ENCODE results near the gene GSTM4. TPM values are rescaled to one million over a fixed set of nuclear protein-coding genes. Genes with fewer than 3 reads are reported as not detected.
"Not testable (repeated sequence)": the region's sequence is repeated elsewhere in the genome, so short reads cannot be mapped to it uniquely, and the experiment has no call there.

Gene GSTM4
- total and polyA plus RNA-seq, 4 donors = 12.2 to 42.8 (median 30.9) TPM

GRCh38 chr1:109695138-109695537 is 39.2 kb downstream of the GSTM4 start:
- H3K27me3 ChIP-seq (ENCODE audit: control insufficient read depth in 4 of 4, insufficient read depth in 4 of 4, low read length in 3 of 4); H3K9me3 ChIP-seq (ENCODE audit: control insufficient read depth in 4 of 4, low read length in 3 of 4); H3K27ac ChIP-seq (ENCODE audit: low read depth in 1 of 2, low read length in 2 of 2); DNase-seq (ENCODE audit: low spot score); H3K4me3 ChIP-seq (ENCODE audit: low read depth in 1 of 3, low read length in 3 of 3); H3K36me3 ChIP-seq (ENCODE audit: control insufficient read depth in 4 of 4, insufficient read depth in 3 of 4, low read depth in 1 of 4, low read length in 3 of 4); H3K9ac ChIP-seq (ENCODE audit: low read depth in 1 of 2, low read length in 2 of 2): not testable (repeated sequence)
- WGBS = 84% methylated on average over 3 of the region's 3 CpGs
- H3K4me1 ChIP-seq (ENCODE audit: control insufficient read depth in 4 of 4, insufficient read depth in 4 of 4, low read length in 3 of 4) = peaks cover 4 to 17% (median 10%) of the 10 kb centered on the region in 4 donors

DNA sequence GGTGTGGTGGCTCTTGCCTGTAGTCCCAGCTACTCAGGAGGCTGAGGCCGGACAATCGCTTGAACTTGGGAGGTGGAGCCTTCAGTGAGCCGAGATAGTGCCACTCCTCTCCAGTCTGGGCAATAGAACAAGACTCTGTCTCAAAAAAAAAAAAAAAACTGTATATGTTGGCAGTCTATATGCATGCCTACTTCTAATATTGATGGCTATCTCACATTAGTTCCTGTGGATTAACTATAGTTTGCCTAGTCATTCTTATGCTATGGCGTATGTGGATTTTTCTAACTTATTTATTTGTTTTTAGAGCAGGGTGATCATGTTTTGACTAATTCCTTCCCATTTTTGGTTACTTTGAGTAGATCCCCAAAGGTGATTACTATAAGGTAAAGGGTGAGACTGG is 41.2 kb downstream of the GSTM4 start:
- no peak overlapping the region for H3K4me3 ChIP-seq (ENCODE audit: low read depth in 1 of 3, low read length in 3 of 3)
- TF ChIP-seq RXRA (IDR thresholded peaks at IDR 0.05) = no peak
- no peaks in the 10 kb centered on the region for H3K36me3 ChIP-seq (ENCODE audit: control insufficient read depth in 4 of 4, insufficient read depth in 3 of 4, low read depth in 1 of 4, low read length in 3 of 4)
- 86% methylated on average over 4 of the region's 4 CpGs for WGBS
- no peak for DNase-seq (ENCODE audit: low spot score)
- H3K4me1 ChIP-seq (ENCODE audit: control insufficient read depth in 4 of 4, insufficient read depth in 4 of 4, low read length in 3 of 4) = peaks cover 0 to 3% (median 0%) of the 10 kb centered on the region in 4 donors
- H3K9me3 ChIP-seq (ENCODE audit: control insufficient read depth in 4 of 4, low read length in 3 of 4) = no peaks in the 10 kb centered on the region
- no peaks in the 10 kb centered on the region for H3K27me3 ChIP-seq (ENCODE audit: control insufficient read depth in 4 of 4, insufficient read depth in 4 of 4, low read length in 3 of 4)
- H3K27ac ChIP-seq (ENCODE audit: low read depth in 1 of 2, low read length in 2 of 2) = no peak overlapping the region
- no peak overlapping the region for H3K9ac ChIP-seq (ENCODE audit: low read depth in 1 of 2, low read length in 2 of 2)

- H3K9me3 ChIP-seq (ENCODE audit: control insufficient read depth in 4 of 4, low read length in 3 of 4); H3K4me3 ChIP-seq (ENCODE audit: low read depth in 1 of 3, low read length in 3 of 3); H3K9ac ChIP-seq (ENCODE audit: low read depth in 1 of 2, low read length in 2 of 2); H3K36me3 ChIP-seq (ENCODE audit: control insufficient read depth in 4 of 4, insufficient read depth in 3 of 4, low read depth in 1 of 4, low read length in 3 of 4); H3K27ac ChIP-seq (ENCODE audit: low read depth in 1 of 2, low read length in 2 of 2); H3K27me3 ChIP-seq (ENCODE audit: control insufficient read depth in 4 of 4, insufficient read depth in 4 of 4, low read length in 3 of 4); DNase-seq (ENCODE audit: low spot score); H3K4me1 ChIP-seq (ENCODE audit: control insufficient read depth in 4 of 4, insufficient read depth in 4 of 4, low read length in 3 of 4): not testable (repeated sequence)
- 91% methylated on average over 4 of the region's 4 CpGs for whole genome bisulfite sequencing
Observed at GRCh38 chr1:109697861-109698260, 42.0 kb downstream of the GSTM4 start.

- not testable (repeated sequence) for H3K27ac ChIP-seq (ENCODE audit: low read depth in 1 of 2, low read length in 2 of 2); H3K9me3 ChIP-seq (ENCODE audit: control insufficient read depth in 4 of 4, low read length in 3 of 4); H3K4me1 ChIP-seq (ENCODE audit: control insufficient read depth in 4 of 4, insufficient read depth in 4 of 4, low read length in 3 of 4); H3K4me3 ChIP-seq (ENCODE audit: low read depth in 1 of 3, low read length in 3 of 3); DNase-seq (ENCODE audit: low spot score); H3K36me3 ChIP-seq (ENCODE audit: control insufficient read depth in 4 of 4, insufficient read depth in 3 of 4, low read depth in 1 of 4, low read length in 3 of 4); H3K27me3 ChIP-seq (ENCODE audit: control insufficient read depth in 4 of 4, insufficient read depth in 4 of 4, low read length in 3 of 4); H3K9ac ChIP-seq (ENCODE audit: low read depth in 1 of 2, low read length in 2 of 2)
- 90% methylated on average over 3 of the region's 3 CpGs for WGBS
Observed at GRCh38 chr1:109702940-109703339, 47.0 kb downstream of the GSTM4 start.

- H3K36me3 ChIP-seq (ENCODE audit: control insufficient read depth in 4 of 4, insufficient read depth in 3 of 4, low read depth in 1 of 4, low read length in 3 of 4) = no peaks in the 10 kb centered on the region
- DNase-seq (ENCODE audit: low spot score) = no peak
- H3K27me3 ChIP-seq (ENCODE audit: control insufficient read depth in 4 of 4, insufficient read depth in 4 of 4, low read length in 3 of 4) = no peaks in the 10 kb centered on the region
- H3K4me1 ChIP-seq (ENCODE audit: control insufficient read depth in 4 of 4, insufficient read depth in 4 of 4, low read length in 3 of 4) = peaks cover 0 to 4% (median 0%) of the 10 kb centered on the region in 4 donors
- H3K9ac ChIP-seq (ENCODE audit: low read depth in 1 of 2, low read length in 2 of 2) = no peak overlapping the region
- TF ChIP-seq RAD21 (IDR thresholded peaks at IDR 0.05) (peak; percentile 62 to 72), EGR1 (IDR thresholded peaks at IDR 0.05; ENCODE audit: low read depth in 2 of 2) (no peak)
- no peak overlapping the region for H3K4me3 ChIP-seq (ENCODE audit: low read depth in 1 of 3, low read length in 3 of 3)
- WGBS = 75% methylated on average over 8 of the region's 8 CpGs
- H3K27ac ChIP-seq (ENCODE audit: low read depth in 1 of 2, low read length in 2 of 2) = no peak overlapping the region
- H3K9me3 ChIP-seq (ENCODE audit: control insufficient read depth in 4 of 4, low read length in 3 of 4) = no peaks in the 10 kb centered on the region
Observed at GRCh38 chr1:109704173-109704572, 48.3 kb downstream of the GSTM4 start.

DNA sequence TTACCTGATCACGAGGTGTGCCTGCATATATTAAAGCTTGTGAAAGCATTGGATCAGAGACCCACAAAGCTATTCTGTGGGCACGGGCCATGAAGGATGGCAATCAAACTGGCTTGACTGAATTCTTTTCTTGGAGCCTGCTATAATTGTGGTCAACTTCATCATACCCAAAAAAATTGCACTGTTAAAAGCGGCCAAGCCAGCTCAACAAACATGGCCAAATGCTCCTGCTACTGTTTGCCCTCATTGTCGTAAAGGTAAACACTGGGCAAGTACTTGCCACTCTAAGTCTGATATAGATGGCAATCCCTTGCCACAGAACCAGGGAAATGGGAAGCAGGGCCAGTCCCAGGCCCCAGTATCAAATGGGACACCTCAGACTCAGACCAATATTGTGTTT is 49.5 kb downstream of the GSTM4 start:
- no peaks in the 10 kb centered on the region for H3K36me3 ChIP-seq (ENCODE audit: control insufficient read depth in 4 of 4, insufficient read depth in 3 of 4, low read depth in 1 of 4, low read length in 3 of 4)
- H3K9ac ChIP-seq (ENCODE audit: low read depth in 1 of 2, low read length in 2 of 2) = no peak overlapping the region
- H3K27me3 ChIP-seq (ENCODE audit: control insufficient read depth in 4 of 4, insufficient read depth in 4 of 4, low read length in 3 of 4) = no peaks in the 10 kb centered on the region
- no peak overlapping the region for H3K27ac ChIP-seq (ENCODE audit: low read depth in 1 of 2, low read length in 2 of 2)
- 71% methylated on average over 4 of the region's 4 CpGs for WGBS
- DNase-seq (ENCODE audit: low spot score) = no peak
- H3K4me1 ChIP-seq (ENCODE audit: control insufficient read depth in 4 of 4, insufficient read depth in 4 of 4, low read length in 3 of 4) = peaks cover 0 to 4% (median 0%) of the 10 kb centered on the region in 4 donors
- no peaks in the 10 kb centered on the region for H3K9me3 ChIP-seq (ENCODE audit: control insufficient read depth in 4 of 4, low read length in 3 of 4)
- H3K4me3 ChIP-seq (ENCODE audit: low read depth in 1 of 3, low read length in 3 of 3) = no peak overlapping the region
- TF ChIP-seq YY1 (IDR thresholded peaks at IDR 0.05) (peak; percentile 46), RXRA (IDR thresholded peaks at IDR 0.05) (peak in 1 of 2 donors; percentile 20), FOXA2 (IDR thresholded peaks at IDR 0.05) (peak; percentile 43)
- TF ChIP-seq, protein P1, sequence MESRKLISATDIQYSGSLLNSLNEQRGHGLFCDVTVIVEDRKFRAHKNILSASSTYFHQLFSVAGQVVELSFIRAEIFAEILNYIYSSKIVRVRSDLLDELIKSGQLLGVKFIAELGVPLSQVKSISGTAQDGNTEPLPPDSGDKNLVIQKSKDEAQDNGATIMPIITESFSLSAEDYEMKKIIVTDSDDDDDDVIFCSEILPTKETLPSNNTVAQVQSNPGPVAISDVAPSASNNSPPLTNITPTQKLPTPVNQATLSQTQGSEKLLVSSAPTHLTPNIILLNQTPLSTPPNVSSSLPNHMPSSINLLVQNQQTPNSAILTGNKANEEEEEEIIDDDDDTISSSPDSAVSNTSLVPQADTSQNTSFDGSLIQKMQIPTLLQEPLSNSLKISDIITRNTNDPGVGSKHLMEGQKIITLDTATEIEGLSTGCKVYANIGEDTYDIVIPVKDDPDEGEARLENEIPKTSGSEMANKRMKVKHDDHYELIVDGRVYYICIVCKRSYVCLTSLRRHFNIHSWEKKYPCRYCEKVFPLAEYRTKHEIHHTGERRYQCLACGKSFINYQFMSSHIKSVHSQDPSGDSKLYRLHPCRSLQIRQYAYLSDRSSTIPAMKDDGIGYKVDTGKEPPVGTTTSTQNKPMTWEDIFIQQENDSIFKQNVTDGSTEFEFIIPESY (IDR thresholded peaks at IDR 0.05) = no peak
- TF ChIP-seq, protein P2, sequence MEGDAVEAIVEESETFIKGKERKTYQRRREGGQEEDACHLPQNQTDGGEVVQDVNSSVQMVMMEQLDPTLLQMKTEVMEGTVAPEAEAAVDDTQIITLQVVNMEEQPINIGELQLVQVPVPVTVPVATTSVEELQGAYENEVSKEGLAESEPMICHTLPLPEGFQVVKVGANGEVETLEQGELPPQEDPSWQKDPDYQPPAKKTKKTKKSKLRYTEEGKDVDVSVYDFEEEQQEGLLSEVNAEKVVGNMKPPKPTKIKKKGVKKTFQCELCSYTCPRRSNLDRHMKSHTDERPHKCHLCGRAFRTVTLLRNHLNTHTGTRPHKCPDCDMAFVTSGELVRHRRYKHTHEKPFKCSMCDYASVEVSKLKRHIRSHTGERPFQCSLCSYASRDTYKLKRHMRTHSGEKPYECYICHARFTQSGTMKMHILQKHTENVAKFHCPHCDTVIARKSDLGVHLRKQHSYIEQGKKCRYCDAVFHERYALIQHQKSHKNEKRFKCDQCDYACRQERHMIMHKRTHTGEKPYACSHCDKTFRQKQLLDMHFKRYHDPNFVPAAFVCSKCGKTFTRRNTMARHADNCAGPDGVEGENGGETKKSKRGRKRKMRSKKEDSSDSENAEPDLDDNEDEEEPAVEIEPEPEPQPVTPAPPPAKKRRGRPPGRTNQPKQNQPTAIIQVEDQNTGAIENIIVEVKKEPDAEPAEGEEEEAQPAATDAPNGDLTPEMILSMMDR (IDR thresholded peaks at IDR 0.05; ENCODE audit: low read depth, low read length, missing input control) = no peak

DNA sequence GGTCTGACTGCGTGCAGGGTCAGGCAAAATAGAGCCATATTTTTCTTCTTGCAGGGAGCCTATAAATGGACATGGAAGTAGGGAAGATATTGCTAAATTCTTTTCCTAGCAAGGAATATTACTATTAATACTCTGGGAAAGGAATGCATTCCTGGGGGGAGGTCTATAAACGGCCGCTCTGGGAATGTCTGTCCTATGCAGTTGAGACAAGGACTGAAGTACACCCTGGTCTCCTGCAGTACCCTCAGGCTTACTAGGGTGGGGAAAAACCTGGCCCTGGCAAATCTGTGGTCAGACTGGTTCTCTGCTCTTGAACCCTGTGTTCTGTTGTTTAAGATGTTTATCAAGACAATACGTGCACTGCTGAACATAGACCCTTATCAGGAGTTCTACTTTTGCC is 53.0 kb downstream of the GSTM4 start:
- not testable (repeated sequence) for H3K9me3 ChIP-seq (ENCODE audit: control insufficient read depth in 4 of 4, low read length in 3 of 4); H3K27ac ChIP-seq (ENCODE audit: low read depth in 1 of 2, low read length in 2 of 2); H3K4me1 ChIP-seq (ENCODE audit: control insufficient read depth in 4 of 4, insufficient read depth in 4 of 4, low read length in 3 of 4); DNase-seq (ENCODE audit: low spot score); H3K4me3 ChIP-seq (ENCODE audit: low read depth in 1 of 3, low read length in 3 of 3); H3K27me3 ChIP-seq (ENCODE audit: control insufficient read depth in 4 of 4, insufficient read depth in 4 of 4, low read length in 3 of 4); H3K9ac ChIP-seq (ENCODE audit: low read depth in 1 of 2, low read length in 2 of 2); H3K36me3 ChIP-seq (ENCODE audit: control insufficient read depth in 4 of 4, insufficient read depth in 3 of 4, low read depth in 1 of 4, low read length in 3 of 4)
- WGBS = 79% methylated on average over 4 of the region's 4 CpGs
